ENCODE measurements around the gene STXBP2. TPM values are rescaled to one million over a fixed set of nuclear protein-coding genes. Genes with fewer than 3 reads are reported as not detected.

The STXBP2 gene
- total RNA-seq, result 88.1 to 99.0 TPM (median 97.7 TPM) in 3 replicates

GRCh38 chr19:7636691-7637373, at the start of gene STXBP2:
Gene STXBP2, plus strand, starts transcription at chr19:7637110. Its CDS starts 40 bp downstream, at chr19:7637150.
- H3K36me3 Mint-ChIP-seq, result no peaks in the 10 kb centered on the region
- H3K9me3 Mint-ChIP-seq, result no peaks in the 10 kb centered on the region
- H3K27ac Mint-ChIP-seq, result peak within 1 kb of the TSS; percentile 47
- peak; percentile 8 for TF ChIP-seq CTCF (IDR thresholded peaks at IDR 0.05; ENCODE audit: unreplicated experiment)
- H3K27me3 Mint-ChIP-seq (ENCODE audit: low read depth), result peaks cover 31% of the 10 kb centered on the region
- peak within 1 kb of the TSS; percentile 72 for H3K4me3 Mint-ChIP-seq
- peaks cover 2% of the 10 kb centered on the region for H3K4me1 Mint-ChIP-seq
- DNase-seq (ENCODE audit: low spot score in 2 of 2, unreplicated experiment in 2 of 2), result peak; percentile 76 to 85

GRCh38 chr19:7589822-7590221, 47.1 kb upstream of the STXBP2 start:
- Mint-ChIP-seq H3K27ac (no peak overlapping the region), H3K27me3 (ENCODE audit: low read depth) (peaks cover 23% of the 10 kb centered on the region), H3K4me3 (no peak overlapping the region), H3K9me3 (no peaks in the 10 kb centered on the region), H3K4me1 (no peaks in the 10 kb centered on the region), H3K36me3 (no peaks in the 10 kb centered on the region)
- TF ChIP-seq CTCF (IDR thresholded peaks at IDR 0.05; ENCODE audit: unreplicated experiment), result no peak
- no peak for DNase-seq (ENCODE audit: low spot score in 2 of 2, unreplicated experiment in 2 of 2)

- DNase-seq (ENCODE audit: low spot score in 2 of 2, unreplicated experiment in 2 of 2), result no peak
- peaks cover 2% of the 10 kb centered on the region for H3K4me1 Mint-ChIP-seq
- peaks cover 22% of the 10 kb centered on the region for H3K27me3 Mint-ChIP-seq (ENCODE audit: low read depth)
- TF ChIP-seq CTCF (IDR thresholded peaks at IDR 0.05; ENCODE audit: unreplicated experiment), result no peak
- no peaks in the 10 kb centered on the region for H3K9me3 Mint-ChIP-seq
- no peak overlapping the region for H3K27ac Mint-ChIP-seq
- H3K4me3 Mint-ChIP-seq, result no peak overlapping the region
- no peaks in the 10 kb centered on the region for H3K36me3 Mint-ChIP-seq
Observed at GRCh38 chr19:7590256-7590655, 46.7 kb upstream of the STXBP2 start.

GRCh38 chr19:7595466-7596133, 41.3 kb upstream of the STXBP2 start, which contains the start of gene CAMSAP3:
Gene CAMSAP3, plus strand, starts transcription at chr19:7595863. Its CDS starts 140 bp downstream, at chr19:7596003.
- peak within 1 kb of the TSS; percentile 66 for H3K27ac Mint-ChIP-seq
- peaks cover 41% of the 10 kb centered on the region for H3K27me3 Mint-ChIP-seq (ENCODE audit: low read depth)
- no peak for TF ChIP-seq CTCF (IDR thresholded peaks at IDR 0.05; ENCODE audit: unreplicated experiment)
- peak; percentile 74 to 84 for DNase-seq (ENCODE audit: low spot score in 2 of 2, unreplicated experiment in 2 of 2)
- peaks cover 3% of the 10 kb centered on the region for H3K36me3 Mint-ChIP-seq
- peaks cover 11% of the 10 kb centered on the region for H3K4me1 Mint-ChIP-seq
- H3K9me3 Mint-ChIP-seq, result no peaks in the 10 kb centered on the region
- peak within 1 kb of the TSS; percentile 78 for H3K4me3 Mint-ChIP-seq

- H3K4me1 Mint-ChIP-seq, result peaks cover 11% of the 10 kb centered on the region
- no peak for DNase-seq (ENCODE audit: low spot score in 2 of 2, unreplicated experiment in 2 of 2)
- no peaks in the 10 kb centered on the region for H3K9me3 Mint-ChIP-seq
- H3K4me3 Mint-ChIP-seq, result peak overlapping the region; percentile 78
- peaks cover 41% of the 10 kb centered on the region for H3K27me3 Mint-ChIP-seq (ENCODE audit: low read depth)
- peaks cover 4% of the 10 kb centered on the region for H3K36me3 Mint-ChIP-seq
- no peak for TF ChIP-seq CTCF (IDR thresholded peaks at IDR 0.05; ENCODE audit: unreplicated experiment)
- peak overlapping the region; percentile 66 for H3K27ac Mint-ChIP-seq
Observed at GRCh38 chr19:7596211-7596937, 40.5 kb upstream of the STXBP2 start.
